Transverse colon (tissue), 4 donors: ENCODE data around the gene SPAG8. TPM values are rescaled to one million over a fixed set of nuclear protein-coding genes. Genes with fewer than 3 reads are reported as not detected.

Experiments
- DNase-seq: peaks from one replicate; pipeline ENCODE4 v3.0.0-alpha.2; 2019
- H3K27ac ChIP-seq, 4 donors: fragments of 200-600 bp; sonication (generic); 2 replicates each; pipeline ENCODE4 v1.5.1; 2016 to 2018; ENCODE audit warnings: inconsistent platforms in 4 of 4
- H3K27me3 ChIP-seq: fragments of 200-600 bp; sonication (generic); 2 replicates; pipeline ENCODE4 v1.5.1; 2017; ENCODE audit warnings: inconsistent platforms
- H3K36me3 ChIP-seq, 4 donors: fragments of 200-600 bp; sonication (generic); 2 replicates each; pipeline ENCODE4 v1.5.1; 2017 to 2019; ENCODE audit warnings: inconsistent platforms in 4 of 4
- H3K4me1 ChIP-seq, 4 donors: fragments of 200-600 bp; sonication (generic); 2 replicates each; pipeline ENCODE4 v1.5.1; 2017 to 2020; ENCODE audit warnings: inconsistent platforms in 4 of 4
- H3K4me3 ChIP-seq, 4 donors: fragments of 200-600 bp; sonication (generic); 1 replicate in 1 of 4; 2 replicates in 3 of 4; pipeline versions ENCODE4 v1.5.1 to v1.6.1; 2017 to 2019; ENCODE audit warnings: inconsistent platforms in 4 of 4
- H3K9me3 ChIP-seq, 2 donors: fragments of 200-600 bp; sonication (generic); 2 replicates each; pipeline ENCODE4 v1.5.1; 2017 to 2019; ENCODE audit warnings: inconsistent platforms in 2 of 2
- EP300 ChIP-seq: sonication (generic); formaldehyde crosslinking; IDR thresholded peaks from one replicate; pipeline ENCODE4 v1.6.1; 2017; ENCODE audit warnings: antibody characterized with exemption, low read depth
- POLR2A ChIP-seq: fragments of 450-650 bp; IDR thresholded peaks from one replicate; pipeline ENCODE4 v1.6.1; 2016; ENCODE audit warnings: antibody characterized with exemption, mild to moderate bottlenecking, moderate library complexity
- POLR2AphosphoS5 ChIP-seq, 3 donors: sonication (generic); formaldehyde crosslinking; IDR thresholded peaks; one replicate each; pipeline ENCODE4 v1.6.1; 2016; ENCODE audit warnings: antibody characterized with exemption in 3 of 3
- WGBS, 2 donors: methylation state at CpG; one replicate each; pipeline ENCODE4 v1.1.5; 2018; ENCODE audit warnings: low coverage in 1 of 2; 5-methylcytosine and 5-hydroxymethylcytosine counted together
- in situ Hi-C, 4 donors: fragments of 200-750 bp; cut with MboI; loops; one replicate each; pipeline versions ENCODE4 v1.15.0 to v1.15.1; 2017; ENCODE audit warnings: low sequenced_read_pairs in 3 of 4, low pct_ligation_motif_present in 1 of 4, low pct_unique_long_range_greater_than_20kb in 1 of 4
- intact Hi-C: fragments of 100-400 bp; cut with DNase I; formaldehyde crosslinking; loops from one replicate; pipeline ENCODE4 v1.15.1; 2023; ENCODE audit warnings: low total_unique reads
- total RNA-seq, 4 donors: library from RNA; depleted of rRNA; stranded (reverse); fragments of >200 nt; gene quantifications; one replicate each; pipeline ENCODE4 v1.1.0, GENCODE V29; 2016
- TF ChIP-seq, protein P1 (sequence below), 5 experiments: fragments of 200-600 bp in 3 of 5; fragments of 450-650 bp in 2 of 5; sonication (generic) in 3 of 5; IDR thresholded peaks; 1 replicate in 2 of 5; 2 replicates in 3 of 5; pipeline ENCODE4 v1.5.1; 2016 to 2017; ENCODE audit warnings: antibody characterized with exemption in 5 of 5, inconsistent platforms in 3 of 5, mild to moderate bottlenecking in 2 of 5, moderate library complexity in 1 of 5

SPAG8 gene
- total RNA-seq, 4 donors from 2014 or later: 0.41 to 3.0 (median 1.9) TPM; not detected in 1

DNA sequence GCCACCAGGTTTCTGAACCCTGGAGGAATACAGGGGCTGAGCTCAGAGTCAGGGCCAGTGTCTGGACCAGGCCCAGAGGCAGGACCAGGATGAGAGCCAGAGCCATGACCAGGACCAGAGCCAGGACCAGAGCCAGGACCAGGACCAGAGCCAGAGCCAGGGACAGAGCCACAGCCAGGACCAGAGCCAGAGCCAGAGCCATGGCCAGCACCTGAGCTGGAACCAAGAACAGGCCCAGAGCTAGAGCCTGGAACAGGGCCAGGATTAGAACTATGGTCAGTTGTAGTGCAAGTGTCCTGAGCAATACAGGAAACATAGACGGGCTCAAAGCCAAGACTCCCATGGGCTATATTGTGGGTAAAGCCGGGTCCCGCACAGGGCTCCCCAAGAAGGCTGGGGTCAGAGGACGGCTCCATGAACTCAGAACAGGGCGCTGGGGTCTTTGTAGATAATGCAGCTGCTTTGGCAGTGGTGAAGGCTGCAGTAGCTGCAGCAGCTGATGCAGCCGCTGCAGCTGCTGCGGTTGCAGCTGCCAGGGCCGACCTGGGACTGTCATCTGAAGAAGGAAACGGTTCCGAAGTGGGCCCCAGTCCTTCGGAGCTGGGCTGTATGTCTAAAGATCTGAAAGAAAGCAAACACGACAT, 559 bp downstream of the SPAG8 start:
- TF ChIP-seq POLR2AphosphoS5 (IDR thresholded peaks at IDR 0.05) (no peak), EP300 (no peak), POLR2A (no peak)
- TF ChIP-seq, protein P1, sequence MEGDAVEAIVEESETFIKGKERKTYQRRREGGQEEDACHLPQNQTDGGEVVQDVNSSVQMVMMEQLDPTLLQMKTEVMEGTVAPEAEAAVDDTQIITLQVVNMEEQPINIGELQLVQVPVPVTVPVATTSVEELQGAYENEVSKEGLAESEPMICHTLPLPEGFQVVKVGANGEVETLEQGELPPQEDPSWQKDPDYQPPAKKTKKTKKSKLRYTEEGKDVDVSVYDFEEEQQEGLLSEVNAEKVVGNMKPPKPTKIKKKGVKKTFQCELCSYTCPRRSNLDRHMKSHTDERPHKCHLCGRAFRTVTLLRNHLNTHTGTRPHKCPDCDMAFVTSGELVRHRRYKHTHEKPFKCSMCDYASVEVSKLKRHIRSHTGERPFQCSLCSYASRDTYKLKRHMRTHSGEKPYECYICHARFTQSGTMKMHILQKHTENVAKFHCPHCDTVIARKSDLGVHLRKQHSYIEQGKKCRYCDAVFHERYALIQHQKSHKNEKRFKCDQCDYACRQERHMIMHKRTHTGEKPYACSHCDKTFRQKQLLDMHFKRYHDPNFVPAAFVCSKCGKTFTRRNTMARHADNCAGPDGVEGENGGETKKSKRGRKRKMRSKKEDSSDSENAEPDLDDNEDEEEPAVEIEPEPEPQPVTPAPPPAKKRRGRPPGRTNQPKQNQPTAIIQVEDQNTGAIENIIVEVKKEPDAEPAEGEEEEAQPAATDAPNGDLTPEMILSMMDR (IDR thresholded peaks at IDR 0.05): no peak
- H3K27ac ChIP-seq: peak overlapping the region; percentile 76 to 100 (median 90)
- WGBS, 2 donors: 17% methylated on average over 12 of the region's 12 CpGs; no CpG with 5 or more reads in 1 of the 2 donors
- peak overlapping the region in 3 of 4 donors; percentile 24 to 56 (median 37) for H3K4me3 ChIP-seq
- H3K4me1 ChIP-seq: peaks cover 21 to 38% (median 30%) of the 10 kb centered on the region in 4 donors
- intact Hi-C loops (no loop called here), in situ Hi-C loops (loop anchor here in 1 of 4 donors (10.0 kb wide), 1 partner anchor 77 kb away; the partner anchor contains the start of genes CREB3 and TLN1)
- H3K9me3 ChIP-seq: no peaks in the 10 kb centered on the region
- DNase-seq: no peak
- no peaks in the 10 kb centered on the region for H3K27me3 ChIP-seq
- peaks cover 0 to 11% (median 0%) of the 10 kb centered on the region in 4 donors for H3K36me3 ChIP-seq

DNA sequence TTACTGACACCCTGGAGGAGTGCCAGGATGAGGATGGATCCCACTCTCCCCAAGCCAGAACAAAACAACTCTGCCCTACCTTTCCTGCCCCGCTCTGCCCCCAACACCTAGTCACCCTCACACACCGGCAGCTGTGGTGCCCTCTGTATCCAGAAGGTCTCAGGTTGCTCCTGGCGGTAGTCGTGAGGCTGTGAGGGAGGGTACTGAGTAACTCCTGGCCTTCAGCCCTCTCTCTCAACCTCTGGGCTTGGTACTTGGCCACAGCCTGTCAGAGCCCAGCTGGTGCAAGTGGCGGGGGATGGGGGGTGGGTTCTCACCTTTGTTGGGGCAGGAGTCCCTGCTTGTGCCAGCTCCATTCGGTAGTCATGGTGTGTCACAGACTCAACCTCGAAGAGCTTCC, 1.9 kb downstream of the SPAG8 start:
- H3K27ac ChIP-seq: no peak overlapping the region
- no peaks in the 10 kb centered on the region for H3K27me3 ChIP-seq
- 97% methylated on average over 7 of the region's 7 CpGs; no CpG with 5 or more reads in 1 of the 2 donors for WGBS, 2 donors
- TF ChIP-seq POLR2A: no peak
- no peak for TF ChIP-seq POLR2AphosphoS5 (IDR thresholded peaks at IDR 0.05)
- TF ChIP-seq, protein P1 (IDR thresholded peaks at IDR 0.05): no peak
- no peak for TF ChIP-seq EP300
- DNase-seq: no peak
- H3K4me3 ChIP-seq: no peak overlapping the region
- H3K4me1 ChIP-seq: peaks cover 21 to 34% (median 30%) of the 10 kb centered on the region in 4 donors
- H3K9me3 ChIP-seq: no peaks in the 10 kb centered on the region
- in situ Hi-C loops: loop anchor here in 1 of 4 donors (10.0 kb wide), 1 partner anchor 75 kb away; the partner anchor contains the start of genes CREB3 and TLN1
- intact Hi-C loops: no loop called here
- peaks cover 0 to 17% (median 0%) of the 10 kb centered on the region in 4 donors for H3K36me3 ChIP-seq

DNA sequence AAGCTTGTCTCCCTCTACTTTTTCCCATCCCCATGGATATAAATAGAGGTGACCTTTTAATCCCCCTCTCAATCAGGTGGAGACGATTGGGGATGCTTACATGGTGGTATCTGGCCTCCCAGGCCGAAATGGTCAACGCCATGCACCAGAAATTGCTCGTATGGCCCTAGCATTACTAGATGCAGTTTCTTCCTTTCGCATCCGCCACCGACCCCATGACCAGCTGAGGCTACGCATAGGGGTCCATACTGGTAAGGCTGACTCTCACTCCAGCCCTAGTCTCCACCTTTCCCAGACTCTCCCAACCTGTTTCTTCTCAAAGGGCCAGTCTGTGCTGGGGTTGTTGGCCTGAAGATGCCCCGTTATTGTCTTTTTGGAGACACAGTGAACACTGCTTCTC, 3.6 kb downstream of the SPAG8 start:
- H3K36me3 ChIP-seq: peaks cover 0 to 17% (median 0%) of the 10 kb centered on the region in 4 donors
- in situ Hi-C loops: no loop called here
- 88 to 96% methylated on average over 6 to 9 of the region's 9 CpGs for WGBS, 2 donors
- no peak overlapping the region for H3K27ac ChIP-seq
- no peak for DNase-seq
- intact Hi-C loops: no loop called here
- H3K4me1 ChIP-seq: peaks cover 12 to 23% (median 20%) of the 10 kb centered on the region in 4 donors
- TF ChIP-seq POLR2AphosphoS5 (IDR thresholded peaks at IDR 0.05): no peak
- TF ChIP-seq EP300: no peak
- no peak for TF ChIP-seq POLR2A
- TF ChIP-seq, protein P1 (IDR thresholded peaks at IDR 0.05): no peak
- no peak overlapping the region for H3K4me3 ChIP-seq
- no peaks in the 10 kb centered on the region for H3K9me3 ChIP-seq
- no peaks in the 10 kb centered on the region for H3K27me3 ChIP-seq

DNA sequence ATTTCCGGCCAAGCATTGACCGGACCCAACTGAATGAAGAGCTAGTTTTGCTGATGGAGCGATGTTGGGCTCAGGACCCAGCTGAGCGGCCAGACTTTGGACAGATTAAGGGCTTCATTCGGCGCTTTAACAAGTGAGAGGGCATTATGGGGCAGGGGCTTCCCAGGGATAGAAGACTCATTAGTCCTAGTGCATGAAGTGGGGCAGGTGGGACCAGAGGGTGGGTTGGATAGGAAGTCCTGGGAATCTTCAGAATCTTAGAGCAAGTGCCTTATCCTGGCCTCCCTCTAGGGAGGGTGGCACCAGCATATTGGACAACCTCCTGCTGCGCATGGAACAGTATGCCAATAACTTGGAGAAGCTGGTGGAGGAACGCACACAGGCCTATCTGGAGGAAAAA, 6.0 kb downstream of the SPAG8 start:
- peaks cover 0 to 3% (median 1%) of the 10 kb centered on the region in 4 donors for H3K4me1 ChIP-seq
- H3K9me3 ChIP-seq: no peaks in the 10 kb centered on the region
- in situ Hi-C loops: no loop called here
- DNase-seq: no peak
- H3K36me3 ChIP-seq: peaks cover 0 to 17% (median 0%) of the 10 kb centered on the region in 4 donors
- H3K27me3 ChIP-seq: no peaks in the 10 kb centered on the region
- no peak overlapping the region for H3K27ac ChIP-seq
- WGBS, 2 donors: 99 to 100% methylated on average over 4 to 8 of the region's 8 CpGs
- no peak overlapping the region for H3K4me3 ChIP-seq
- TF ChIP-seq POLR2A (no peak), EP300 (no peak), POLR2AphosphoS5 (IDR thresholded peaks at IDR 0.05) (no peak)
- TF ChIP-seq, protein P1 (IDR thresholded peaks at IDR 0.05): no peak
- intact Hi-C loops: no loop called here
